ENCODE measurements around the gene FBXO17. TPM values are rescaled to one million over a fixed set of nuclear protein-coding genes. Genes with fewer than 3 reads are reported as not detected.

The FBXO17 gene
- polyA plus RNA-seq, 1 donor from 2014 or later = not detected

DNA sequence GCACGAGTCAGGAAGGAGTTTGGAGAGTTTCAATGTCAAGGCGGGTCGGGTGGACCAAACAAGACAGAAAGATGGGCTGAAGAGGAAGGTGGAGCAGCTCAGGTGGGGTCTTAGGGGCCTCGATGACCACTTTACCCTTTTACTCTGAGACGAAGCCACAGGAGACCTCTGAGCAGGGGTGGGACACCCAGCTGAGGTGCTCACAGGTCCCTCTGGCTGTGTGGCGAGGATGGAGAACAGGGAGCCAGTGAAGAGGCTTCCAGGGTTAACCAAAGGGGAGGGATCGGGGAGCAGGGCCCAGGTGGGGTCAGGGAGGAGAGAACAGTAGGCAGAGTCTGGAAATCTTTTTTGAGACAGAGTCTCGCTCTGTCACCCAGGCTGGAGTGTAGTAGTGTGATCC, 61.6 kb downstream of the FBXO17 start:
- Histone ChIP-seq H4K20me1 (ENCODE audit: insufficient read depth) (no peaks in the 10 kb centered on the region), H3K9me2 (ENCODE audit: insufficient read depth, low read length) (no peaks in the 10 kb centered on the region), H3K27me3 (ENCODE audit: insufficient read depth, low read depth, low read length) (no peaks in the 10 kb centered on the region), H3K4me3 (ENCODE audit: low read length) (no peak overlapping the region), H2AFZ (ENCODE audit: low read depth, low read length) (no peak overlapping the region), H3K79me2 (replicated peaks; ENCODE audit: insufficient read depth, low read length) (no peaks in the 10 kb centered on the region), H3K9me3 (ENCODE audit: low read length) (no peaks in the 10 kb centered on the region), H3K4me2 (ENCODE audit: low read length) (no peak overlapping the region), H3K36me3 (ENCODE audit: insufficient read depth, low read length) (no peaks in the 10 kb centered on the region), H3F3A (ENCODE audit: insufficient read depth, low read length, poor library complexity, severe bottlenecking) (no peaks in the 10 kb centered on the region), H3K9ac (ENCODE audit: low read length) (no peak overlapping the region), H3K27ac (ENCODE audit: low read length) (no peak overlapping the region)
- no peak for TF ChIP-seq EZH2 (IDR thresholded peaks at IDR 0.05; ENCODE audit: borderline replicate concordance, insufficient read depth, low read length, poor library complexity, severe bottlenecking)
- no peak for TF ChIP-seq POLR2AphosphoS5 (IDR thresholded peaks at IDR 0.05)
- TF ChIP-seq TAF1 (IDR thresholded peaks at IDR 0.05; ENCODE audit: low read depth) = no peak
- no peak for TF ChIP-seq SMC3 (conservative IDR thresholded peaks at IDR 0.05; ENCODE audit: poor library complexity)
- no peak for TF ChIP-seq MXI1 (conservative IDR thresholded peaks at IDR 0.05; ENCODE audit: poor library complexity, severe bottlenecking)

DNA sequence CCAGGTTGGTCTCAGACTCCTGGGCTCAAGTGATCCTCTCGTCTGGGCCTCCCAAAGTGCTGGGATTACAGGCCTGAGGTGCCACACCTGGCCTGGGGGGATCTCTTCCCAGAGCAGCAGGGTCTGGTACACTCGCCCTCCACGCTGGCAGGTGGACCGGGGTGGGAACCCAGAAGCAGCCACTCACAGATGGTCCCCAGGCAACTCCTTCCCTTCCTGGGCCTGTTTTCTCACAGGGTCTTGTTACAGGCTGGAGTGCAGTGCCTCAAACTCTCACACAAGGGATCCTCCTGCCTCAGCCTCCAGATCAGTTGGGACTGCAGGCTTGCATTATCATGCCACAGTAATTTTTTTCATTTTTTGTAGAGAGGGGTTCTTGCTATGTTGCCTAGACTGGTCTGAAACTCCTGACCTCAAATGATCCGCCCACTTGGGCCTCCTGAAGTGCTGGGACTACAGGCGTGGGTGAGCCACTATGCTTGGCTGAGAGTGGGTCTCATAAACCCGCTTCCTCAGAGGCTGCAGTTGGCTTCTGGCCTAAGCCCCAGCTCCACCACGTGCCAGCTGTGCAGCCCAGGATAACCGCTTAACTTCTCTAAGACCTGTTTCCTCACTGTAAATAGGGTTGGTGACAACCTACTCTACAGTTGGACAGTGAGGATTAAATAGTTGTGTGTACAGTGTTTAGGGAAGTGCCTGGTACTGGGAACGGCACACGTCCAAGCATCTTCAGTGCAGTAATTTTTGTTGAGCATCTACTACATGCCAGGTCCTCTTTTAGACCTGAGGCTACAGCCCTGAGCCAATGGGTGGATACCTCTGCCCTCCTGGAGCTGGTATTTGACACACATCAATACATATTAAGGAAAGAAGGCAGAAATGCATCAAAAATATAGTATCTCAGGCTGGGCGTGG, 62.7 kb downstream of the FBXO17 start:
- no peak overlapping the region for H2AFZ ChIP-seq (ENCODE audit: low read depth, low read length)

More for the DNA sequence above, 62.7 kb downstream of the FBXO17 start:
- H3K36me3 ChIP-seq (ENCODE audit: insufficient read depth, low read length) = no peaks in the 10 kb centered on the region
- no peak overlapping the region for H3K9ac ChIP-seq (ENCODE audit: low read length)
- no peaks in the 10 kb centered on the region for H4K20me1 ChIP-seq (ENCODE audit: insufficient read depth)
- H3F3A ChIP-seq (ENCODE audit: insufficient read depth, low read length, poor library complexity, severe bottlenecking) = no peaks in the 10 kb centered on the region
- no peaks in the 10 kb centered on the region for H3K9me2 ChIP-seq (ENCODE audit: insufficient read depth, low read length)
- no peaks in the 10 kb centered on the region for H3K9me3 ChIP-seq (ENCODE audit: low read length)
- no peaks in the 10 kb centered on the region for H3K79me2 ChIP-seq (replicated peaks; ENCODE audit: insufficient read depth, low read length)
- H3K27me3 ChIP-seq (ENCODE audit: insufficient read depth, low read depth, low read length) = no peaks in the 10 kb centered on the region
- TF ChIP-seq EZH2 (IDR thresholded peaks at IDR 0.05; ENCODE audit: borderline replicate concordance, insufficient read depth, low read length, poor library complexity, severe bottlenecking) = no peak
- no peak for TF ChIP-seq POLR2AphosphoS5 (IDR thresholded peaks at IDR 0.05)
- TF ChIP-seq, protein P1, sequence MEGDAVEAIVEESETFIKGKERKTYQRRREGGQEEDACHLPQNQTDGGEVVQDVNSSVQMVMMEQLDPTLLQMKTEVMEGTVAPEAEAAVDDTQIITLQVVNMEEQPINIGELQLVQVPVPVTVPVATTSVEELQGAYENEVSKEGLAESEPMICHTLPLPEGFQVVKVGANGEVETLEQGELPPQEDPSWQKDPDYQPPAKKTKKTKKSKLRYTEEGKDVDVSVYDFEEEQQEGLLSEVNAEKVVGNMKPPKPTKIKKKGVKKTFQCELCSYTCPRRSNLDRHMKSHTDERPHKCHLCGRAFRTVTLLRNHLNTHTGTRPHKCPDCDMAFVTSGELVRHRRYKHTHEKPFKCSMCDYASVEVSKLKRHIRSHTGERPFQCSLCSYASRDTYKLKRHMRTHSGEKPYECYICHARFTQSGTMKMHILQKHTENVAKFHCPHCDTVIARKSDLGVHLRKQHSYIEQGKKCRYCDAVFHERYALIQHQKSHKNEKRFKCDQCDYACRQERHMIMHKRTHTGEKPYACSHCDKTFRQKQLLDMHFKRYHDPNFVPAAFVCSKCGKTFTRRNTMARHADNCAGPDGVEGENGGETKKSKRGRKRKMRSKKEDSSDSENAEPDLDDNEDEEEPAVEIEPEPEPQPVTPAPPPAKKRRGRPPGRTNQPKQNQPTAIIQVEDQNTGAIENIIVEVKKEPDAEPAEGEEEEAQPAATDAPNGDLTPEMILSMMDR (IDR thresholded peaks at IDR 0.05; ENCODE audit: poor library complexity, severe bottlenecking) = no peak
- no peak for TF ChIP-seq EP300 (conservative IDR thresholded peaks at IDR 0.05; ENCODE audit: poor library complexity, severe bottlenecking)
- TF ChIP-seq RAD21 (conservative IDR thresholded peaks at IDR 0.05) = no peak
- TF ChIP-seq TAF1 (IDR thresholded peaks at IDR 0.05; ENCODE audit: low read depth) = no peak
- TF ChIP-seq SMC3 (conservative IDR thresholded peaks at IDR 0.05; ENCODE audit: poor library complexity) = no peak
- TF ChIP-seq, protein P2, sequence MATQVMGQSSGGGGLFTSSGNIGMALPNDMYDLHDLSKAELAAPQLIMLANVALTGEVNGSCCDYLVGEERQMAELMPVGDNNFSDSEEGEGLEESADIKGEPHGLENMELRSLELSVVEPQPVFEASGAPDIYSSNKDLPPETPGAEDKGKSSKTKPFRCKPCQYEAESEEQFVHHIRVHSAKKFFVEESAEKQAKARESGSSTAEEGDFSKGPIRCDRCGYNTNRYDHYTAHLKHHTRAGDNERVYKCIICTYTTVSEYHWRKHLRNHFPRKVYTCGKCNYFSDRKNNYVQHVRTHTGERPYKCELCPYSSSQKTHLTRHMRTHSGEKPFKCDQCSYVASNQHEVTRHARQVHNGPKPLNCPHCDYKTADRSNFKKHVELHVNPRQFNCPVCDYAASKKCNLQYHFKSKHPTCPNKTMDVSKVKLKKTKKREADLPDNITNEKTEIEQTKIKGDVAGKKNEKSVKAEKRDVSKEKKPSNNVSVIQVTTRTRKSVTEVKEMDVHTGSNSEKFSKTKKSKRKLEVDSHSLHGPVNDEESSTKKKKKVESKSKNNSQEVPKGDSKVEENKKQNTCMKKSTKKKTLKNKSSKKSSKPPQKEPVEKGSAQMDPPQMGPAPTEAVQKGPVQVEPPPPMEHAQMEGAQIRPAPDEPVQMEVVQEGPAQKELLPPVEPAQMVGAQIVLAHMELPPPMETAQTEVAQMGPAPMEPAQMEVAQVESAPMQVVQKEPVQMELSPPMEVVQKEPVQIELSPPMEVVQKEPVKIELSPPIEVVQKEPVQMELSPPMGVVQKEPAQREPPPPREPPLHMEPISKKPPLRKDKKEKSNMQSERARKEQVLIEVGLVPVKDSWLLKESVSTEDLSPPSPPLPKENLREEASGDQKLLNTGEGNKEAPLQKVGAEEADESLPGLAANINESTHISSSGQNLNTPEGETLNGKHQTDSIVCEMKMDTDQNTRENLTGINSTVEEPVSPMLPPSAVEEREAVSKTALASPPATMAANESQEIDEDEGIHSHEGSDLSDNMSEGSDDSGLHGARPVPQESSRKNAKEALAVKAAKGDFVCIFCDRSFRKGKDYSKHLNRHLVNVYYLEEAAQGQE (IDR thresholded peaks at IDR 0.05; ENCODE audit: borderline replicate concordance) = no peak
- no peak for TF ChIP-seq MXI1 (conservative IDR thresholded peaks at IDR 0.05; ENCODE audit: poor library complexity, severe bottlenecking)
- no peak overlapping the region for H3K4me2 ChIP-seq (ENCODE audit: low read length)
- no peak overlapping the region for H3K4me3 ChIP-seq (ENCODE audit: low read length)
- H3K27ac ChIP-seq (ENCODE audit: low read length) = no peak overlapping the region

Data from neural cell (in vitro differentiated cells).